Astrocyte (in vitro differentiated cells and primary cell): ENCODE data around the gene ENTR1.

Experiments used
- CTCF ChIP-seq: IDR thresholded peaks from 2 replicates; pipeline ENCODE4 v1.5.1; 2011; ENCODE audit warnings: low read depth, mild to moderate bottlenecking, inconsistent platforms, low read length, moderate library complexity; ENCODE audit not compliant: insufficient read depth
- EZH2 ChIP-seq: IDR thresholded peaks from 2 replicates; pipeline ENCODE4 v1.6.1; 2012; ENCODE audit warnings: mild to moderate bottlenecking, low read length, inconsistent platforms; ENCODE audit not compliant: insufficient read depth

DNA sequence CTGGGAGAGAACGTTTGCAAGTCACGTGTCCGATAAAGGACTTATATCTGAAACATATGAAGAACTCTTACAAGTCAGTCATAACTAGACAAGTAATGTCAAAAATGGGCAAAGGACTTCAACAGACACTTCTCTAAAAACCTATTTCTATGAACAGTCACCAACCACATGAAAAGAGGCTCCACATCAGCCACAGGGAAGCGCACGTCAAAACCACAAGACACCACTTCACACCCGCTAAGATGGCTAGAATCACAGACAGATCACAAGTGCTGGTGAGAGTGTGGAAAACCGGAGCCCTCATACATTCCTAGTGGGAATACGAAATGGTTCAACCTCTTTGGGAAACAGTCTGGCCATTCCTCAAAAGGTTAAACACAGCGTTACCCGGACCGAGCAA is 25.4 kb downstream of the ENTR1 start:
- TF ChIP-seq EZH2 (no peak), CTCF (no peak)
